LNCaP clone FGC (cell line): ENCODE data around the gene PLCB1.
A peak's percentile ranks its signal among the peaks of the same experiment; 100 is the strongest.

Experiments used
- DNase-seq: peaks from one replicate; pipeline ENCODE4 v3.0.0-alpha.2; 2011; ENCODE audit warnings: low read depth
- H3K4me3 ChIP-seq: 2 replicates; pipeline ENCODE4 v1.5.1; 2011; ENCODE audit warnings: mild to moderate bottlenecking, low read depth, low read length, control low read depth
- TF ChIP-seq, protein P1 (sequence below): IDR thresholded peaks from 2 replicates; pipeline ENCODE4 v1.5.1; 2012; ENCODE audit warnings: mild to moderate bottlenecking; ENCODE audit not compliant: control insufficient read depth, insufficient read depth; ENCODE audit errors: extremely low read depth

The PLCB1 gene

DNA sequence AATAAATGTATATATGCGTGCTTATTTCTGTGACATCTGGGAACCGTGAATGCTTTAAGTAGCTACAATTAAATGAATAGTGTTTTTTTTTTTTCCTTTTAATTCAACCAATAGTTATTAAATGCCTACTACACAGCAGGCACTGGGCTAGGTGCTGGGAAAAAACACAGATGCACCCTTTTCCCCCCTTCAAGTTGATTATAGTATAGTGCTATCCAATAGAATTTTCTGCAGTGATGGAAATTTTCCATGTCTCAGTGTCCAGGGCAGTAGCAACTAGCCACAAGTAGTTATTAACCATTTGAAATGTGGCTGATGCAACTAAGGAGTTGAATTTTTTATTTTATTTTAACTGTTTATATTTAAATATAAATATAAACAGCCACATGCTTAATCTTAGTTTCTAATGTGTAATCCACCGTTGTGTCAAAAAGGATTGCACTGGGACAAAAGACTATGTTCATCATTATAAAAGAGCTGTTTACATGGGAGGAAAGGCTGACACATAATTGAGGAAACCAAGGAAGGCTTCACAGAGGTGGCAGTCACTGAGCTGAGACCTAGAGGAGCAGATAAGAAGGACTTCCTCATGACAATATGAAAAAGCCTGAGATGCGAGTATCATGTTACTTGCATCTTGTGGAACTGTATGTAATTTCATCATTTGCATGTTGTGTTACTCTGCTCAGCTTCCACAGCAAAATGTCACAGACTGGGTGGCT, 675.6 kb downstream of the PLCB1 start:
- H3K4me3 ChIP-seq = no peak overlapping the region
- peak; percentile 52 for DNase-seq
- TF ChIP-seq, protein P1, sequence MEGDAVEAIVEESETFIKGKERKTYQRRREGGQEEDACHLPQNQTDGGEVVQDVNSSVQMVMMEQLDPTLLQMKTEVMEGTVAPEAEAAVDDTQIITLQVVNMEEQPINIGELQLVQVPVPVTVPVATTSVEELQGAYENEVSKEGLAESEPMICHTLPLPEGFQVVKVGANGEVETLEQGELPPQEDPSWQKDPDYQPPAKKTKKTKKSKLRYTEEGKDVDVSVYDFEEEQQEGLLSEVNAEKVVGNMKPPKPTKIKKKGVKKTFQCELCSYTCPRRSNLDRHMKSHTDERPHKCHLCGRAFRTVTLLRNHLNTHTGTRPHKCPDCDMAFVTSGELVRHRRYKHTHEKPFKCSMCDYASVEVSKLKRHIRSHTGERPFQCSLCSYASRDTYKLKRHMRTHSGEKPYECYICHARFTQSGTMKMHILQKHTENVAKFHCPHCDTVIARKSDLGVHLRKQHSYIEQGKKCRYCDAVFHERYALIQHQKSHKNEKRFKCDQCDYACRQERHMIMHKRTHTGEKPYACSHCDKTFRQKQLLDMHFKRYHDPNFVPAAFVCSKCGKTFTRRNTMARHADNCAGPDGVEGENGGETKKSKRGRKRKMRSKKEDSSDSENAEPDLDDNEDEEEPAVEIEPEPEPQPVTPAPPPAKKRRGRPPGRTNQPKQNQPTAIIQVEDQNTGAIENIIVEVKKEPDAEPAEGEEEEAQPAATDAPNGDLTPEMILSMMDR = no peak

DNA sequence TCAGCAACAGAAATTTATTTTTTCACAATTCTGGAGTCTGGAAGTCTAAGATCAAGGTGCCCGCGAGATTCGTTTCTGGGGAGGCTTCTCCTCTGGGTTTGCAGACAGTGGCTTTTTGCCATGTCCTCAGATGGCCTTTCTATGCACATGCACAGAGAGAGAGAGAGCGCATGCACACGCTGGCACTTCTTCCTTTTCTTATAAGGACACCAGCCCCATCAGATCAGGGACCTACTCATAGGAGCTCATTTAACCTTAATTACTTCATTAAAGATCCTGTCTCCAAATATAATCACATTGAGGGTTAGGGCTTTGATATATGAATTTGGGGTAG, 676.1 kb downstream of the PLCB1 start:
- TF ChIP-seq, protein P1 = no peak
- H3K4me3 ChIP-seq = no peak overlapping the region
- DNase-seq = peak; percentile 67

DNA sequence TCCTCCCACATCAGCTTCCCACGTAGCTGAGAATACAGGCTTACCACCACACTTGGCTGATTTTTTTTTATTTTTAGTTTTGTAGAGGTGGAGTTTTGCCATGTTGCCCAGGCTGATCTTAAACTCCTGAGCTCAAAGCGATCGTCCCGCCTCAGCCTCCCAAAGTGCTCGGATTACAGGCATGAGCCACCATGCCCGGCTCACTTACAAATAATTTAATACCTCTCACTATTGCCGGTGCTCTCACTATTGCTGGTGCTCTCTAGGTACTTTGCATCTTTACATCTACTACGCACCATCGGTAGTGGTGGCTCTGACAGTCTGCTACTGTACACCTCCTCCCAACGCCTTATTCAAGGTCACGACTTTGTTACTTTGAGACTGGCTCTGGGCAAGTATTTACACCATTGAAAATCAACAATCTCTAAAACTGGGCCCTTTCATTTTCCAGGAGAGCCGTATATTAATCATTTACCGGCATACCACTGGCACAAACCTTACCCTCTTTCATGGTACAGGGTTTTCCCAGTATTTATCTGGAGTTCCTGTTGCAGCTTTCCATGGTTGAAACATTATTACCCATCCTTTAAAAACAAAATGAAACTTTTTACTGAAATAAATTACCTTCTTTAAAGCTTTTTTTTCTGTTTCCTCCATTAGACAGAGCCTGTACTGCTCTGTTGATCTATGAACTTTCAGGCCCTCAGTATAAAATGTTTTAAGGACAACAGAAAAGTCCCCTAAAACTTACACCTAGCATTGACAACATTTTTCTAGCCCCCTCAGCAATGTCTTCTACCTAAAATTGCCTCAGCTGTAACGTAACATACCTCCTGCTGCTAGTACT, 677.3 kb downstream of the PLCB1 start:
- TF ChIP-seq, protein P1 = no peak
- DNase-seq = no peak

DNA sequence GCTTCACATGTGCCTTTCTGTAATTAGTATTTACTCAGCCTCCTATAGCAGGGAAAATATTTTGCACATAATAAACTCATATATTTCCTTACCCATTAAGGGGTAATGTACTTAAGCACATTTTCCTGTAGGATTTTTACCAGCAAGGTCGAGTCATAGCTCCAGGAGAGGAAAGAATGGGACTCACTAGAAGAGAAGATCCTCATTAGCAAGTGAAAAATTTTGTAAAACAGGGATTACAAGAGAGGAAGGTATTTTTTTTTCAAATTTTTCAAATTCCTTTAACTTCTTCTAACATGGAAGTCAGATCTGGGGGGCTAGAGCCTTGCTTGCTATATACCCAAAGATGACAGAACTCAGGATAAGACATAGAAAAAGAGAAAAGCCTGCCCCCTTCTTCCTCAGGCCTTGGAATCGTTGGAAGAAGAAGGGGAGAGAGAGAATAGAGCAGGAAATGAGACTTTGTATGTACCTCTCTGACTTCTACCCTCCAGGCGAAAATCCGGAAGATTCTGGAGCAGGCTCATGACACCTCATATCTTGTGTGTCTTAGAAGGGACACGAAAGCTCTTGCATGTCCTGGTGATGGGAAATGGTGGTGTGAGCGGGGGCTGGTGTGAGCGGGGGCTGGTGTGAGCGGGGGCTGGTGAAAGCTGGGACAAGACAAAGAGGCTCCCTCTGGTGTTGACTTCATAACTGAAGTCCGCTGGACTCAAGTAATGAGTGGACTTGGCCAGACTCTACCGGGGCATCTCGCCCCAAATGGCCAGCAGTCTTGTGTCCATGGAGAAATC, 679.9 kb downstream of the PLCB1 start:
- no peak for DNase-seq
- TF ChIP-seq, protein P1 = no peak
- no peak overlapping the region for H3K4me3 ChIP-seq

More for the DNA sequence above, 677.3 kb downstream of the PLCB1 start:
- H3K4me3 ChIP-seq = no peak overlapping the region

DNA sequence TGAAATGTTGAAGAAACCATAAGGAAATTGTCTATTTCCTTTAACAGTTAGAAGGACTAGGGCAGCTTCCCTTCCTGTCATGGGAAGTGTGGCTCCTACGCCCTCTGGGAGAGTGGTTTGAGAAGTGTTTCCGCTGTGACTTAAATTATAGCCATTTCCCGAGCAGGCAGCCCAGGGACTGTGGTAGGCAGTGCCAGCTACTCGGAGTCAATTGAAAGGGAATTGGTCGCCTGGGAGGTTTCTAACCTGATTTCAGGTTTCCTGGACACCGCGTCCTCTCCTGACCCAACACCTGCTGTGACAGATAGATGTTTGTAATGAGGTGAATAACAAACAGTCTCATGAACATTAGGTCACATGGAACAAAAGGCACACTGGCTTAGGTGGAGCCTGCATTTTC, 680.8 kb downstream of the PLCB1 start:
- H3K4me3 ChIP-seq = no peak overlapping the region
- TF ChIP-seq, protein P1 = no peak
- no peak for DNase-seq

DNA sequence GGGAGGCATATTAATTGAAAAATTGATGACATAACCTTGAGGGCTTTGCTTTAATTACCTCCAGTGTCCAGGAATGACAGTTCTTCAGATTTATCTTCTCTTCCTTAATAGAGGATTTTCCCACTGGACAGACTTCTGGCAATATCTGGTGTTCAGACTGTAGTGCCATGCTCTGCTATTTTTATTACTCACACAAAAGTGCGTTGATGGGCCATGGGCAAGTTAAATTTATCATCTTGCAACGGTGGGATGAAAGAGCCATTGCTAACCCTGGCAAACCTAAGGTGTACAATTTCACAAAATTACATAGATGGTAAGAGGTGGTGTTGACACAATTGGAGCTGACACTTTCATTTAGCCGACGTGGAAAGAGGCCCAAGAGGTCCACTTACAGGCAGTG, 683.1 kb downstream of the PLCB1 start:
- TF ChIP-seq, protein P1 = no peak
- no peak for DNase-seq
- H3K4me3 ChIP-seq = no peak overlapping the region
